ENCODE data around the gene CELA2A. TPM values are rescaled to one million over a fixed set of nuclear protein-coding genes. Genes with fewer than 3 reads are reported as not detected.

CELA2A gene
- total and polyA plus RNA-seq, 9 of the 15 experiments (the other 6 are each of a cell fraction or from before 2014, with no cell fraction given) = 0.62 TPM; not detected in 8

DNA sequence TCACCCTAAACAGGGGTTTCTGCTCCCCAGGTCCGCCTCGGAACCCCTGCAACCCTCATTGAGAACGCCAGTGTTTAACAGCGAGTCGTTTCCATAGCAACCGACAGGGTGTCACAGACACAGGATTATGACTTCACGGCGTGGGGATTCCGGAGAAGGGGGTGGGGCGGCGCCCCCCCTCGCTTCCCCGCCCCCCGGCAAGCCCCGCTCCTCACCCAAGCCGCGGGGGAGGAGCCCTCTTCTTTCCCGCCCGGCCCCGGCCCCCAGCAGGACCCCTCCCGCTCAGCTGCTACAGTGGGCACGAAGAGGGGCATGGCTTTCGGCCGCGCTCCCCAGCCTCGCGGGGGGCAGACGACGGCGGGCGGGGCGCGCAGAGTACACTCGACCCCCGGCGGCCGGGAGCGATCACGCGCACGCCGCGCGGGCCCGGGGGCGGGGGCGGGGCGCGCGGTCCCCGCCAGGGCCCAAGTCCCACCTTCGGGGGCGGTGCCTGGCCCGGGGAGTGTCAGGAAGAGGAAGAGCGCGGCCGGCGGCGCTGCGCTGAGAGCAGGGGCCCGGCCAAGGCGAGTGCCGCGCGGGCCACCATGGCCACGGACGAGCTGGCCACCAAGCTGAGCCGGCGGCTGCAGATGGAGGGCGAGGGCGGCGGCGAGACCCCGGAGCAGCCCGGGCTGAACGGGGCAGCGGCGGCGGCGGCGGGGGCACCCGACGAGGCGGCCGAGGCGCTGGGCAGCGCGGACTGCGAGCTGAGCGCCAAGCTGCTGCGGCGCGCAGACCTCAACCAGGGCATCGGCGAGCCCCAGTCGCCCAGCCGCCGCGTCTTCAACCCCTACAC is 46.9 kb upstream of the CELA2A start, which contains the start of gene EFHD2:
Gene EFHD2 (plus strand): TSS at position 501 of the 835 bp plus-strand sequence. CDS start 84 bp downstream, at position 585.
- H3K36me3 ChIP-seq (ENCODE audit: control insufficient read depth, insufficient read depth, low read length) = peaks cover 19% of the 10 kb centered on the region; the same call in 1 of the 3 replicates
- DNase-seq (ENCODE audit: extremely low read depth in 1 of 4, low spot score in 3 of 4) (peak; percentile 93 to 98 (median 95)), ATAC-seq (peak; percentile 97), FAIRE-seq (peak; percentile 75)
- H3K9me3 ChIP-seq (replicated peaks; ENCODE audit: control insufficient read depth, insufficient read depth, low read depth, low read length) = no peaks in the 10 kb centered on the region
- peak within 1 kb of the TSS; percentile 82 for H3K4me2 ChIP-seq (ENCODE audit: insufficient read depth, low read length)
- no peaks in the 10 kb centered on the region for H3K9me1 ChIP-seq (ENCODE audit: control insufficient read depth, insufficient read depth, low read length)
- peak within 1 kb of the TSS; percentile 64 to 95 for H3K9ac ChIP-seq (ENCODE audit: insufficient read depth in 1 of 2, low read depth in 2 of 2, low read length in 2 of 2)
- peak within 1 kb of the TSS; percentile 87 for H3K4me3 ChIP-seq
- peak within 1 kb of the TSS; percentile 84 for H2AFZ ChIP-seq (ENCODE audit: low read depth, low read length)
- BruUV-seq (replicated peaks) = no TSS peak
- H3K27ac ChIP-seq (ENCODE audit: extremely low read depth, low read depth, low read length) = peak within 1 kb of the TSS; percentile 74
- peaks cover 3 to 14% of the 10 kb centered on the region in 2 experiments; a peak in 4 of 5 replicates for H3K27me3 ChIP-seq (ENCODE audit: control insufficient read depth in 2 of 2, insufficient read depth in 2 of 2, low read length in 2 of 2)
- H3K79me2 ChIP-seq (ENCODE audit: control insufficient read depth, insufficient read depth, low read length) = peaks cover 29% of the 10 kb centered on the region
- in situ Hi-C loops (cut with MboI) = no loop called here
- WGBS (ENCODE audit: insufficient coverage, low coverage, missing lambda C conversion rate) = under 1% methylated on average over 49 of the region's 99 CpGs
- intact Hi-C loops (cut with micrococcal nuclease) = no loop called here
- POLR2A ChIA-PET = interaction anchor here (1.0 to 1.3 kb wide), 2 partner anchors 10 to 11 kb away, joined by 4 to 5 read pairs; no protein-coding TSS in a partner anchor
- CTCF ChIA-PET (ENCODE audit: low intra/inter-chr PET ratio) = no interaction called here
- H4K20me1 ChIP-seq (replicated peaks; ENCODE audit: control insufficient read depth, insufficient read depth, low read length) = peaks cover 9% of the 10 kb centered on the region
- peaks cover 21 to 44% of the 10 kb centered on the region in 2 experiments; a peak in 4 of 5 replicates for H3K4me1 ChIP-seq (replicated peaks in 1 of 2; ENCODE audit: control insufficient read depth in 2 of 2, insufficient read depth in 2 of 2, low read length in 2 of 2)
- no peak for TF ChIP-seq EHMT2 (IDR thresholded peaks at IDR 0.05)
- TF ChIP-seq, protein P1, sequence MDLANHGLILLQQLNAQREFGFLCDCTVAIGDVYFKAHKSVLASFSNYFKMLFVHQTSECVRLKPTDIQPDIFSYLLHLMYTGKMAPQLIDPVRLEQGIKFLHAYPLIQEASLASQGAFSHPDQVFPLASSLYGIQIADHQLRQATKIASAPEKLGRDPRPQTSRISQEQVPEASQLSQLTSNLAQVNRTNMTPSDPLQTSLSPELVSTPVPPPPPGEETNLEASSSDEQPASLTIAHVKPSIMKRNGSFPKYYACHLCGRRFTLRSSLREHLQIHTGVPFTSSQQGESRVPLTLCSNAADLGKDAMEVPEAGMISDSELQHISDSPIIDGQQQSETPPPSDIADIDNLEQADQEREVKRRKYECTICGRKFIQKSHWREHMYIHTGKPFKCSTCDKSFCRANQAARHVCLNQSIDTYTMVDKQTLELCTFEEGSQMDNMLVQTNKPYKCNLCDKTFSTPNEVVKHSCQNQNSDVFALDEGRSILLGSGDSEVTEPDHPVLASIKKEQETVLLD (IDR thresholded peaks at IDR 0.05) = no peak
- TF ChIP-seq CREM (IDR thresholded peaks at IDR 0.05; ENCODE audit: low read depth) = peak; percentile 87
- TF ChIP-seq, protein P2, sequence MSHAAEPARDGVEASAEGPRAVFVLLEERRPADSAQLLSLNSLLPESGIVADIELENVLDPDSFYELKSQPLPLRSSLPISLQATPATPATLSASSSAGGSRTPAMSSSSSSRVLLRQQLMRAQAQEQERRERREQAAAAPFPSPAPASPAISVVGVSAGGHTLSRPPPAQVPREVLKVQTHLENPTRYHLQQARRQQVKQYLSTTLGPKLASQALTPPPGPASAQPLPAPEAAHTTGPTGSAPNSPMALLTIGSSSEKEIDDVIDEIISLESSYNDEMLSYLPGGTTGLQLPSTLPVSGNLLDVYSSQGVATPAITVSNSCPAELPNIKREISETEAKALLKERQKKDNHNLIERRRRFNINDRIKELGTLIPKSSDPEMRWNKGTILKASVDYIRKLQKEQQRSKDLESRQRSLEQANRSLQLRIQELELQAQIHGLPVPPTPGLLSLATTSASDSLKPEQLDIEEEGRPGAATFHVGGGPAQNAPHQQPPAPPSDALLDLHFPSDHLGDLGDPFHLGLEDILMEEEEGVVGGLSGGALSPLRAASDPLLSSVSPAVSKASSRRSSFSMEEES (CRISPR knock-in tag; IDR thresholded peaks at IDR 0.05) = no peak
- TF ChIP-seq, protein P3, sequence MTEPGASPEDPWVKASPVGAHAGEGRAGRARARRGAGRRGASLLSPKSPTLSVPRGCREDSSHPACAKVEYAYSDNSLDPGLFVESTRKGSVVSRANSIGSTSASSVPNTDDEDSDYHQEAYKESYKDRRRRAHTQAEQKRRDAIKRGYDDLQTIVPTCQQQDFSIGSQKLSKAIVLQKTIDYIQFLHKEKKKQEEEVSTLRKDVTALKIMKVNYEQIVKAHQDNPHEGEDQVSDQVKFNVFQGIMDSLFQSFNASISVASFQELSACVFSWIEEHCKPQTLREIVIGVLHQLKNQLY (CRISPR knock-in tag; conservative IDR thresholded peaks at IDR 0.05) = 0 out of 4 replicates have a peak, but pooled peaks of 1 of the 2 experiments have one; percentile 36
- TF ChIP-seq PRPF4 (IDR thresholded peaks at IDR 0.05; ENCODE audit: insufficient read depth, low read depth, low read length, poor library complexity, severe bottlenecking) = peak; percentile 28
- no peak for TF ChIP-seq LARP7 (IDR thresholded peaks at IDR 0.05)
- no peak for TF ChIP-seq SLC30A9 (CRISPR knock-in tag; IDR thresholded peaks at IDR 0.05)
- TF ChIP-seq, protein P4, sequence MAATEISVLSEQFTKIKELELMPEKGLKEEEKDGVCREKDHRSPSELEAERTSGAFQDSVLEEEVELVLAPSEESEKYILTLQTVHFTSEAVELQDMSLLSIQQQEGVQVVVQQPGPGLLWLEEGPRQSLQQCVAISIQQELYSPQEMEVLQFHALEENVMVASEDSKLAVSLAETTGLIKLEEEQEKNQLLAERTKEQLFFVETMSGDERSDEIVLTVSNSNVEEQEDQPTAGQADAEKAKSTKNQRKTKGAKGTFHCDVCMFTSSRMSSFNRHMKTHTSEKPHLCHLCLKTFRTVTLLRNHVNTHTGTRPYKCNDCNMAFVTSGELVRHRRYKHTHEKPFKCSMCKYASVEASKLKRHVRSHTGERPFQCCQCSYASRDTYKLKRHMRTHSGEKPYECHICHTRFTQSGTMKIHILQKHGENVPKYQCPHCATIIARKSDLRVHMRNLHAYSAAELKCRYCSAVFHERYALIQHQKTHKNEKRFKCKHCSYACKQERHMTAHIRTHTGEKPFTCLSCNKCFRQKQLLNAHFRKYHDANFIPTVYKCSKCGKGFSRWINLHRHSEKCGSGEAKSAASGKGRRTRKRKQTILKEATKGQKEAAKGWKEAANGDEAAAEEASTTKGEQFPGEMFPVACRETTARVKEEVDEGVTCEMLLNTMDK (IDR thresholded peaks at IDR 0.05; ENCODE audit: borderline replicate concordance, insufficient read depth, low read depth, low read length, poor library complexity, severe bottlenecking) = no peak
- TF ChIP-seq GABPA (tag; conservative IDR thresholded peaks at IDR 0.05; ENCODE audit: low read depth) = peak; percentile 62
- TF ChIP-seq SOX6 (IDR thresholded peaks at IDR 0.05) = peak; percentile 46; the same call in 1 of the 2 replicates
- TF ChIP-seq, protein P5, sequence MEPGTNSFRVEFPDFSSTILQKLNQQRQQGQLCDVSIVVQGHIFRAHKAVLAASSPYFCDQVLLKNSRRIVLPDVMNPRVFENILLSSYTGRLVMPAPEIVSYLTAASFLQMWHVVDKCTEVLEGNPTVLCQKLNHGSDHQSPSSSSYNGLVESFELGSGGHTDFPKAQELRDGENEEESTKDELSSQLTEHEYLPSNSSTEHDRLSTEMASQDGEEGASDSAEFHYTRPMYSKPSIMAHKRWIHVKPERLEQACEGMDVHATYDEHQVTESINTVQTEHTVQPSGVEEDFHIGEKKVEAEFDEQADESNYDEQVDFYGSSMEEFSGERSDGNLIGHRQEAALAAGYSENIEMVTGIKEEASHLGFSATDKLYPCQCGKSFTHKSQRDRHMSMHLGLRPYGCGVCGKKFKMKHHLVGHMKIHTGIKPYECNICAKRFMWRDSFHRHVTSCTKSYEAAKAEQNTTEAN (CRISPR knock-in tag; IDR thresholded peaks at IDR 0.05) = no peak
- no peak for TF ChIP-seq TAF9B (IDR thresholded peaks at IDR 0.05; ENCODE audit: partially characterized antibody)

Measured in K562 (cell line).